HG03095 (cell line): ENCODE data around the gene TMEM151B.

Experiments
- ATAC-seq: cut with Tn5 transposase; IDR thresholded peaks from one replicate; pipeline ENCODE4 v1.9.1; 2021; ENCODE audit warnings: moderate library complexity; ENCODE audit not compliant: unreplicated experiment

TMEM151B gene

GRCh38 chr6:44263354-44264100 lies 6.7 kb upstream of the TMEM151B start:
- no peak for ATAC-seq

GRCh38 chr6:44264154-44265006 lies 5.9 kb upstream of the TMEM151B start:
- ATAC-seq = no peak

- ATAC-seq = peak; percentile 33
Observed at GRCh38 chr6:44265007-44265721, 5.1 kb upstream of the TMEM151B start, which contains the start of gene NFKBIE. Gene NFKBIE, minus strand, starts transcription at chr6:44265551. Its CDS starts 205 bp downstream, at chr6:44265346.

- no peak for ATAC-seq
Observed at GRCh38 chr6:44265722-44266233, 4.5 kb upstream of the TMEM151B start.

- peak; percentile 39 for ATAC-seq
Observed at GRCh38 chr6:44266347-44266746, 3.9 kb upstream of the TMEM151B start.

- ATAC-seq = no peak
Observed at GRCh38 chr6:44267252-44267651, 3.0 kb upstream of the TMEM151B start.

GRCh38 chr6:44268095-44268628 lies 2.1 kb upstream of the TMEM151B start:
- no peak for ATAC-seq

- ATAC-seq = no peak
Observed at GRCh38 chr6:44269178-44269920, 901 bp upstream of the TMEM151B start.

GRCh38 chr6:44270526-44271405 lies 516 bp downstream of the TMEM151B start:
- no peak for ATAC-seq

- no peak for ATAC-seq
Observed at GRCh38 chr6:44271406-44271723, 1.1 kb downstream of the TMEM151B start.

GRCh38 chr6:44271914-44272313 lies 1.7 kb downstream of the TMEM151B start:
- no peak for ATAC-seq

- ATAC-seq = no peak
Observed at GRCh38 chr6:44272529-44272928, 2.3 kb downstream of the TMEM151B start.

GRCh38 chr6:44272999-44273566 lies 2.8 kb downstream of the TMEM151B start:
- ATAC-seq = no peak

GRCh38 chr6:44273617-44274016 lies 3.4 kb downstream of the TMEM151B start:
- ATAC-seq = no peak

- no peak for ATAC-seq
Observed at GRCh38 chr6:44275271-44275748, 5.1 kb downstream of the TMEM151B start.

GRCh38 chr6:44275749-44276648 lies 5.7 kb downstream of the TMEM151B start:
- no peak for ATAC-seq

GRCh38 chr6:44276667-44277640 lies 6.7 kb downstream of the TMEM151B start:
- no peak for ATAC-seq
